GM18526 (cell line): ENCODE measurements around the gene TBCA.

Experiments used
- POLR2A ChIP-seq: IDR thresholded peaks from 3 replicates; pipeline ENCODE4 v1.6.1; 2011; ENCODE audit not compliant: insufficient read length; ENCODE audit errors: extremely low read depth

The TBCA gene

DNA sequence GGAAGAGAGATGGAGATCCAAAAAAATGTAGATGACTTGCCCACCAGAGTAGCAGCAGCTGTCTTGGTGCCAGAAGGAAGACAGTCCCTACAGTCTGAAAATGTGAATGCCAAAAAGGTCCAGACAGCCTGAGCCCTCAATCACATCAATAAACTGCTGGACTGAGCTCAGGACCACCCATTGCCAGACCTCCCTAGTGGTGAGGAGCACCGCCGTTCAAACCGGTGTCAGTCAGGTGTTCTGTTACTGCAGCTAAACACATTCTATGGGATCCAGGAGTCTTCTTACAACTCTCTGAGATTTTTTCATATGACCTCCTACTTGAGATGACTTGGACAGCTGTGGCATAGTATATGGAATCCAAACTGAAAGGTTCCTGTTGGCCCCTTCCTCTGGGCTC is 105.6 kb downstream of the TBCA start:
- TF ChIP-seq POLR2A = no peak

DNA sequence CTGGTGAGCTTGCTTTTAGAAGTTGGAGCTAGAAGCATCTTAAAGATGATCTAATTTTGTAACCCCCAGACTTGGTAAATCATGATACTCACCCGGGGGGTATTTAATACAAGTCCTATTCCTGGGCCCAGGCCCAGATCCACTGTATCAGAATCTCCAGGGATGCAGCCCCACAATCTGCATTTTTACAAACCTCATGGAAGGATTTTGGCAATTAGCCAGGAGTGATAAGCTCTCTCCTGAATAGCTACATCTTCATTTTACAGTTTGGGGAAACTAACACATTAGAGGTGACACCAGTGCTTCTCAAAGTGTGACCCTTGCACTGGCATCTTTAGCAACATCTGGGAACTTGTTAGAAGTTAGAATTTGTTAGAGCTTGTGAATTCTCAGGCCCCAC is 106.5 kb downstream of the TBCA start:
- TF ChIP-seq POLR2A = no peak

DNA sequence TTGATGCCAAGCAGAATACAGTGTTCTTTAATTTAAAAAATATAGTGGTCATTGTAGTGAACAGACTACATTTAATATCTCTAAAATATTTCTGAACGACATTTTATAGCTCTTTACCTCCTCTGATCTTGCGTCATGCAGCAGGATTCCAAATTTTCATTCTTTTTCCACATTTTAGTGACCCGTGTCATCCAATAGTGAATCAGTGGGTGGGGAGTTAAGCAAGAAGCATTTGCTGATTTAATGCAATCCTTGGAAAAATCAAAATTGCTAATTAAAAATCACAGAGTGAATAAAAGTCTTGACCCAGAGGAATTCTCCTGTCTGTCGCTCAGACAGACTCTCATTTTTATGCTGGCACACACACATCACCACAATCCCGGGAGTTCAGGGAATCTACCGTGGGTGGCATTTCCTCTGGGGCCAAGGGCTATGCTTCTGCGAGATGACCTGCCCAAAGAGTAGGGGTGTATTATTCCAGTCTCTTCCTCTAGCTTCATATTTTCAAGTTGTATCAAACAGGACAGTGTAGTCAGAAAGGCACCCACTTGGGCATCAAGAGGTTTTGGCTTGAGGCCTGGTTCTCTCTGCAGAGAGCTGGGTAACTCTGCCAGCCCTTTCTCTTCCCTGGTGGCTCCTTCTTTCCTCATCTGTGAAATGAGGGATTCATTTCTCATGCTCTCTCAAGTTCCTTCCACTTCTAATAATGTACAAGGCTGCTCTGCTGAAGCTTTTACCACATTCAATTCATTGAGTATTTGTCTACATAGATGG is 112.9 kb downstream of the TBCA start:
- no peak for TF ChIP-seq POLR2A

DNA sequence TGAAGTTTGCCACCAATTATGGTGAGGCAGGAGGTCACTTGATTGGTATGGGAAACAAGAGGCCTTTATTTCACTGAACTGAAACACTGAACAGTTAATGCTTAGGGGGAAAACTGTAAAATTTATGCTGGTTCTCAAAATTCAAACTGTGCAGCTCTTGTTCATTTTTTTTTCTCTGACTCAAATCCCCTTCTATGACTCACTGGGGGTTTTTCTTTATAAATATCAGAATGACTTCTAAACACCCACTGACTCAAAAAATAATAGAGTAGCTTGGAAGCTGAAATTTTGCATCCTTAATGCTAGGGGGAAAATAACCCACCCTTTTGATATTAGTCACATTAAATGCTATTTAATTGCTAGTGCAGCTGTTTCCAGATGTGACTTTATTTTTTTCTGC is 113.5 kb downstream of the TBCA start:
- no peak for TF ChIP-seq POLR2A

DNA sequence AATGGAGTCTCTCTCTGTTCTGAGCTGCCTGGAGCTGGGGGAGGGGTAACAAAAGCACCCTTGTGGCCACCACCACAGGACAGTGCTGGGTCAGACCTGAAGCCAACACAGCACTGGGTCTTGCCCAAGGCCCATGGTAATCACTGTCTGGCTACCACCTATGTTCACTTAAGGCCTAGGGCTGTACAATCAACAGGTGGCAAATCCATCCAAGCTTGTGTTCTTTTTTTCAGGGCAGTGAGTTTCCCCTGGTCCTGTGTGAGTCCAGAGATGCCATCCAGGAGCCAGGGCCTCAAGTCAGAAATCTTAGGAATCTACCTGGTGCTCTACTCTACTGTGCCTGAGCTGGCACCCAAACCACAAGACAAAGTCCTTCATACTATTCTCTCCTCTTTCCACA is 117.5 kb downstream of the TBCA start:
- TF ChIP-seq POLR2A = no peak

DNA sequence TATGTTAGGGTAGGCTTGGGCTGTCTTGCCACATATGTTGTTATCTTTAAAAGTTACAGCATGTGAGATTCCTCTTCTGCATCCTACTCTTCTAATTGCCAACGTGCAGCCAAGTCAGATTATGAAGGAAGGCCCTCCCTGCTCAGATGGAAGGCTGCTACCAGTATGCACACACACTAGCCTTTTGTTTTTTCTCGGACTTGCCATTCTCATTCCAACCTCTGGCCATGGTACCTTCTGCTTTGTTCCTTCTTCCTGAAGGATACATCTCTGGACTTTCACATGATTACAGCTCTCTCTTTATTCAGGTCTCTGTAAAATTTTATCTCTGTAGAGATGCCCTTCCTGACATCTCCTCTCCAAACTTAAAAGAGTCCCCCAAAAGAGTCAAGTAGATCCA is 124.8 kb downstream of the TBCA start:
- no peak for TF ChIP-seq POLR2A

DNA sequence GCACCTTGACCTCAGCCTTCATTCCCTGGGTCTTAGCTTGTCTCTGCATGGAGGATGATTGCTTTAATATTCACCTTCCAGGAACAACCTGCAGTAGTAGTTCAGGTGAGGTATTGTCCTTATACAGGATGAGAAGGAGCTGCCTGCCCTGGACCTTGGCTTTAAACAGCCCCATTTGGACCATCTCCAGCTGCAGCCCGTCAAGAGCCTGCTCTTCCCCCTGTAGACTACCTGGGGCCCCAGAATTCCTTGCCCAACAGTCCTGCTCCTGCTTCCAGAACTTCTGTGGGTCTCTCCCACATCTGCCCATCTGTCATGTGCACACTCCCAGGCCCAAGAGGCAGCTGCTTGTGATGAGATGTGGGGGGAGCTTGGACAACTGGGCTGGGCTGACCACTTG is 125.5 kb downstream of the TBCA start:
- TF ChIP-seq POLR2A = no peak

DNA sequence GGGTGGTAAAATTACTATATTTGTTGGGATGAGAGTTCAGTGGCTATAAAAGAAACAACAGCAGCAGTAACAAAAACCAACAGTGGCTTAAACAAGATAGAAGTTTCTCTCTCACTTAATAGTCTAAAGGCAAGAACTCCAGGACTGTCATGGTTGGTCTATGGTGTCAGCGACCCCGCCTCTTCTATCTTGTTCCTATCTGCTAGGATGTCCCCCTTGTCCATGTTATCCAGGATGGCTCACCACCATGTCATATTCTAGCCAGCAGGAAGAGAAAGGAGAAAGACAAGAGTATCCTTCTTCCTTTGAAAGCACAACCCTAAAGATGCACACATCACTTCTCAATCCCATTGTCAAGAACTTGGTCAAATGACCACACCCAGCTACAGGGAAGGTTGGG is 126.4 kb downstream of the TBCA start:
- no peak for TF ChIP-seq POLR2A

DNA sequence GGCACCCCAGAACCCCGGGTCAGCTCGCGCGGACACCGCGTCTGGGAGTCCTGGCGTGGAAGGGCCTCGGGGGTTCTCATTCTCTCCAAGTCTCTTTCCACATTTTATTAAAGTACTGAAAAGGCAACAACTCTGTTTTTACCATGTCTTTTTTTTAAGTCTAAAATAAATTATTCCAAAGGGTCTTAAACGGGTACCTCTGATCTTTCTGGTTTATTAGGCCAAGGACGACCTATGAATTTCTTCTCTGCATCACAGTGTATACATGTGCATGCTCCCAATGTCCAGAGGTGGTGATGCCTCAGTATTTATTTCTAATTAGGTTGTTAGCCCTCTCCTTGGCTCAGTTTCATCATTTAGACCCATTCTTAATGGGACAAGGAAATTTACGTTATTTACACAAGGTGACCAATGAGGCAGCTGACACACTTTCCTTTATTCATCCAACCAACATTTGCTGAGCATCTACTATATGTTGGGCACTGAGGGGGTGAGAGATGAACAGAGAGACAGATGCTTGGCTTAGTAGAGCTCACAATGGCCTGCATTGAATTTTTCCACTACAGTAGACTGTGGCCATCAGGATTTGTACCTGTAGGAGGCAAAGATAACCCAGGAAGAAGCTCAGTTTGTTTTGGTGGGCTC is 130.0 kb downstream of the TBCA start:
- no peak for TF ChIP-seq POLR2A

DNA sequence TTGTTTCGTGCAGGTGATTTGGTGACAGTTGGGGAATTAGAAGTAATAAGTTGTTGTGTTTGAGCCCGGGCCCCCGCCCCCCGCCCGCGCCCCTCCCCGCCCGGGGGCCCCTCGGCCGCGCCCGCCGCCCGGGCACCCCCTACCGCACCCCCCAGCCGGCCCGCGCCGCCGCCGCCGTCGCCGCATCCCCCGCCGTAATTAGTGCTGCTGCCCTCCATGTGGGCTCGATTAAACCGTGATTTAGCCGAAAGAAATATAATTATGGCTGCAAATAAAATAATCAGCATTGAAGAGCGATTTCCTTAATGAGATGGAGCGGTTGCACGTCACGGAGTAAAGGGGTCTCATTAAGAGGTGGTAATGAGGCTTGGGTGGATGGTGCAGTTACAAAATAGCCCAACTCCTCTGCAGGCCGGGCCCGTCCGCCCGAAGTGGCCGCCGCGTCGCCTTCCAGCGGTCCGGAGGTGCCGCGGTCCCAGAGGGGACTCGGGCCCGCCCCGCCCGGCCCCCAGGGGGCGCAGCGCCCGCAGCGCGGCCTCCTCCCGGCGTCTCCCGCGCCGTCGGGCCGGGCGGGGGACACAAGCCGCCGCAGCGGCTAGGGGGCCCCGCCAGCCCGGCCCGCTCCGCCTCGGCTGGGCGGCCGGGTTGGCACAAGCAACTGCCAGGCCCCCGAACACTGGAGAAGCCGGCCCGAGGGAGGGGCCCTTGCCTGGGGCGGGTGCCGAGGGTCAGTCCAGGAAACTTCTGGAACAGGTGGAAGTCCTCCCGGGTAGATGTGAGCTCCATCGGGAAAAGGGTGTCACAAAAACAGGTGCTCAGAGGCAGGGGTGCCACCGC is 130.8 kb downstream of the TBCA start:
- no peak for TF ChIP-seq POLR2A

DNA sequence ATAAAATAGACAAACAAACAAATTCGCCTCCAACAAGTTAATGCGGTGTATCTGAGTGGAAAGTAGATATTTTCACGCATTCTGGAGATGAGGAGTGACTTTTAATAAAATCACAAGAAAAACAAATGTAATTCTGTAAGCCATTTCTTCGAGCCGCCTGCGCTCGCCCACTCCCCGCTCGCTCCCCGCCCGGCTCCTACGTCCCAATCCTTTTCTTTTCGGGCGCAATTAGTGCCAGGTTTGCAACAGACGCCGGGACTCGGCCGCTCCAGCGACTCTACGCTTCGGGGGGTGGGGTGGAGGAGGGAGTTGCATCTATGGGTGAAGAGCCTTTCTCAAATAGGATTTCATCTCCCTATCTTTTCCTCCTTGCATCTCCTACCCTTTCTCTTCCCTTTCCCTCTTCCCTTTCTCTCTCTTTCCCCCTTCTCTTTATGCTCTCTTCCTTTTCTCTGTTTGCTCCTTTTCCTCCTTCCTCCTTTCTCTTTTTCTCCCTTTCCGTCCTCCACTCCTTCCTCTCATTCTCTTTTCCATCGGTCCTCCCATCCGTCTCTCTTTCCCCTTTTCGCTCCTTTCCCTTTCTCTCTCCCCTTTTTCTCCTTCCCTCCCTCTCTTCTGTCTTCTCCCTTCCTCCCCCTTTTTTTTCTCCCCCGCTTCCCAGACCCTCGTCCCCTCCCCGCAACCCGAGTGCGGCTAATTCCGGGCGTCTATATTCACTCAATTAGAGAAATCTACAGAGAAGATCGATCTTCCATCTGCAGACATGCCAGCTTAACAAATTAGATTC is 131.6 kb downstream of the TBCA start:
- TF ChIP-seq POLR2A = no peak

DNA sequence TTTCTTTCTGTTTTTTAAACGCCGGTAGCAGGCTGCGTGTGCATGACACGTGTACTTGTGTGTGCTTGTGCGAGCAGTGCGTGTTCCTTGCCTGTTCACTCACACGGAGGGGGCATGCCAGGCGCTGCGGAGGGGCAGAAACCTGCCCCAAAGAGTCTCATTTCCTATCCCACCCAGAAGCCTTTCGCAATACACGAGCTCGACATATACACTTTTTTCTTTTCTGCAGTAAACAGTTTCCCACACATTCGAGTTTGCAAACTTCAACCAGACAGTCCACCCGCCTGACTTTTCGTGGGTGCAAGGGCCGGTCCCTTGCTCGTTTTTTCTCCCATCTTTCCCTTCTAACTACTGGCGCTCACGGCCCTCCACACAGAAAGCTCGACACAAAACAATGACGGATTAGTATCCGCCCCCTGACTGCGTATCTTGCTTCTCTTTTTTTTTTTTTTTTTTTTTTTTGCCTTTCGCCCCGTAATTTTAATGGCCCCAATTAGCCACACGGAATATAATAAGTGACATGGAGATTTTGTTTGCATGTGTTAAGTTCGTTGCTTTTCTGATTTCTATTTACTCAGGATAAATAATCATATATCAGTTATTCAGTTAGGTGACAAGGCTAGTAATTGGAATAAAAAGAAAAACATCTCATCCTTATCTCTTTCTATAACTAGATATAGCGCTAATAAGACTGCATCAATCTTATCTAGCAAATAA is 132.3 kb downstream of the TBCA start:
- TF ChIP-seq POLR2A = no peak

DNA sequence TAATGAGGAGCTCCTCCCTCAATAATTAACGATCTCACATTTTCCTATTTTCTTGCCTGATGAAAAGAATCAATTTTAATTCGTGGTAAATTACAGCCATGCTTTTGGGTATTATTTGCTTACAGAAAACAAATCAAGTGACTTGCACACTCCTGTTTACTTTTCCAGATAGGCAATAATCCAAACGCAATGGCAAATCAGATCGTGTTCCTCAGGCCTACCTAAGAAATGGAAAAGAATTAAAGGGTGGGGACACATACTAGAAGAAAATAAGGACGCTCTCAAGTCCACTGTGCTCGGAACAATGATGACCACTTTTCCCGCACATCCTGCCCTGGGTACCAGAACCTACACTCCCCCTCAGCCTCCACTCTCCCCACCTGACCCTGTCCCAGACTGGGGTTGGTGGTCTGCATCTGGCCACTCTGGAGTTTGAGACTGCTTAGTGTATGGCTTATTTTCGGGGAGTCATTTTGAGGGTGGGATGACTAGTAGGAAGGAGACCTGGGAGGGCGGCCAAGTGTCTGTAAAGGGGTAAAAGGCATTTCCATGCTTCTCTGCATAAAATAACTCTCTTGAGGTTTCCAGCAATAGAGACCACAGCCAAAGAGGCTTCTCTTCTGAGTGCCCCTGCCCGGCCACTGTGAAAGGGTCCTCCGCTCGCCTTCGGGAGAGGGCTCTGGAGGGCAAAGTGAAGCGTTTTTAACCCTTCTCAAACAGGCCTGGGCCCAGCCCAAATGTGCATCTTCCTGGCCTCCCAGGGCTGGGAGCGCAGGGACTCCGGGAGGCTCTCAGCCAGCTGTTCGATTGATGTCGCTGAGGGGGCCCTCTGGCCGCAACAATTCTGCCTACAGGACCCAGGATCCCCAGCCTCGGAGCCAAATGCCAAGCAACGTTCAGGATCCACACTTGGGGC is 133.1 kb downstream of the TBCA start:
- no peak for TF ChIP-seq POLR2A
